Fibroblast of lung (primary cell): ENCODE measurements around the gene MT1B.

Experiments used
- CTCF ChIP-seq, 2 donors: IDR thresholded peaks in 1 of 2; conservative IDR thresholded peaks in 1 of 2; 1 replicate in 1 of 2; 2 replicates in 1 of 2; pipeline ENCODE4 v1.5.1; 2011 to 2012; ENCODE audit warnings: low read length in 2 of 2, control low read depth in 1 of 2, inconsistent platforms in 1 of 2, low read depth in 1 of 2, mild to moderate bottlenecking in 1 of 2
- EZH2 ChIP-seq: IDR thresholded peaks from 2 replicates; pipeline ENCODE4 v1.5.1; 2012; ENCODE audit warnings: low read length, control low read depth, mild to moderate bottlenecking; ENCODE audit errors: missing control alignments

GRCh38 chr16:56664506-56664905 lies 12.8 kb downstream of the MT1B start:
- no peak for TF ChIP-seq CTCF (conservative IDR thresholded peaks at IDR 0.05 in 1 of 2, IDR thresholded peaks at IDR 0.05 in 1 of 2; ENCODE audit: low read depth in 1 of 2, low read length in 2 of 2)
- no peak for TF ChIP-seq EZH2
